ENCODE results near the gene GOLM1. TPM values are rescaled to one million over a fixed set of nuclear protein-coding genes. Genes with fewer than 3 reads are reported as not detected.

The GOLM1 gene
- total and polyA plus RNA-seq, 2 of the 8 experiments (the other 6 are each of a cell fraction or from before 2014, with no cell fraction given), result 45.9 to 88.9 TPM

DNA sequence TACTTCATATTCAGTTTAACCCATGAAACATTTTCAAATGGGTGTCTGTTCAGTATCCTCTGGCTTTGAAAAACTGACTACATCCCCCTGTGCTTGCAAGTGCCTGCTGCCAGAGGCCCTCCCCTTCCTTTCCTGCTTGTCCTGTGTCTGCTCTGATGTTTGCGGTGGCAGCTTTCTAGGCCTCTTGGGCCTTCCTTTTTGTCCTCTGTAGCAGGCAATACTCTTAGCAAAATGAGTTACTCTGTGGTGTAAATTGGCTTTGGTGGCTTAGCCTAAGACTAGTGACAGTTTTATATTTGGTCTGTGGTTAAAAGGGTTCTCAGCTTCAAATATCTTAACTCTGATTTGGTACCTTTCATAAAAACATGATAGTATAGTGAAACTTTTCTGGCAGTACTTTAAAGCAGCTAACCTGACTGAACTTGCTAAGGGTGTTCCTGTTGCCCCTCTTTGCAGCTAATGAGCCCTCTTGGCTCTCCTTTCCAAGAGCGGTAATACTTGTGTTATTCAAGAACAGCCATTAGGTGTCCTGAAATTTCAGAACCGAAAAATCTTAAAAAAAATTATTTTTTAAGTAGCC lies 76.6 kb downstream of the GOLM1 start:
- H4K8ac ChIP-seq (ENCODE audit: extremely low read depth, insufficient read depth, low read length), result no peak overlapping the region
- no peak overlapping the region for H3K4ac ChIP-seq (replicated peaks; ENCODE audit: insufficient read length, low read depth, low read length)
- no peak overlapping the region for H2BK15ac ChIP-seq (ENCODE audit: low read length)
- WGBS, 2 experiments (ENCODE audit: extremely low coverage in 1 of 2, insufficient coverage in 1 of 2, insufficient read length in 1 of 2, insufficient replicate concordance in 2 of 2, low coverage in 1 of 2, low lambda C conversion rate in 2 of 2, missing lambda C conversion rate in 1 of 2), result 85% methylated on average over 3 of the region's 3 CpGs; no CpG with 5 or more reads in 1 of the 2 experiments
- POLR2A ChIA-PET (ENCODE audit: partially characterized antibody), result no interaction called here
- no peak overlapping the region for H3K18ac ChIP-seq (ENCODE audit: extremely low read depth, low read length)
- no peak overlapping the region for H2BK120ac ChIP-seq (replicated peaks; ENCODE audit: low read depth, low read length)
- H3K23me2 ChIP-seq (ENCODE audit: low read depth, low read length), result no peaks in the 10 kb centered on the region
- peaks cover 0 to 67% (median 27%) of the 10 kb centered on the region in 4 experiments; a peak in 7 of 8 replicates for H3K36me3 ChIP-seq (ENCODE audit: control insufficient read depth in 2 of 4, insufficient read depth in 4 of 4, low read length in 3 of 4)
- H3K9me3 ChIP-seq (ENCODE audit: insufficient read depth in 2 of 2, low read depth in 1 of 2, low read length in 1 of 2), result no peaks in the 10 kb centered on the region
- H3K56ac ChIP-seq (replicated peaks; ENCODE audit: insufficient read length, low read depth, low read length), result no peak overlapping the region
- CTCF ChIA-PET (ENCODE audit: partially characterized antibody), result interaction anchor here (0.6 to 1.2 kb wide), 3 partner anchors 11 to 19 kb away, joined by 3 to 7 read pairs (median 6); no protein-coding TSS in a partner anchor
- DNase-seq (ENCODE audit: low read depth in 1 of 2, low spot score in 2 of 2), result no peak
- peaks cover 0 to 2% of the 10 kb centered on the region in 2 experiments for H4K20me1 ChIP-seq (replicated peaks in 1 of 2; ENCODE audit: control insufficient read depth in 1 of 2, insufficient read depth in 2 of 2, low read length in 2 of 2)
- H2BK5ac ChIP-seq (ENCODE audit: low read depth, low read length), result no peak overlapping the region
- H4K5ac ChIP-seq (ENCODE audit: insufficient read length, low read depth, low read length), result no peak overlapping the region
- no peak overlapping the region for H2AK5ac ChIP-seq (ENCODE audit: low read depth, low read length)
- no peak overlapping the region for H2BK12ac ChIP-seq (ENCODE audit: low read depth, low read length)
- H2BK20ac ChIP-seq (ENCODE audit: low read length), result no peak overlapping the region
- no peak overlapping the region for H3K4me2 ChIP-seq (ENCODE audit: insufficient read depth in 1 of 2, low read depth in 2 of 2, low read length in 2 of 2)
- no peak overlapping the region for H3K9ac ChIP-seq (replicated peaks in 1 of 4; ENCODE audit: extremely low read depth in 1 of 4, low read depth in 3 of 4, low read length in 3 of 4)
- no peak overlapping the region for H3K23ac ChIP-seq (ENCODE audit: insufficient read length)
- H3K27ac ChIP-seq (ENCODE audit: low read depth, low read length), result no peak overlapping the region
- H3K79me2 ChIP-seq (ENCODE audit: control insufficient read depth in 1 of 2, insufficient read depth in 2 of 2, low read length in 2 of 2), result no peaks in the 10 kb centered on the region
- no peak for FAIRE-seq
- H4K91ac ChIP-seq (replicated peaks; ENCODE audit: insufficient read length, low read length), result no peak overlapping the region
- no peaks in the 10 kb centered on the region for H3K27me3 ChIP-seq (replicated peaks in 1 of 4; ENCODE audit: control insufficient read depth in 3 of 4, extremely low read depth in 1 of 4, insufficient read depth in 3 of 4, low read length in 3 of 4)
- no peaks in the 10 kb centered on the region; a peak in 1 of 7 replicates for H3K4me1 ChIP-seq (replicated peaks in 1 of 4; ENCODE audit: control insufficient read depth in 3 of 4, insufficient read depth in 4 of 4, low read length in 3 of 4)
- no peak overlapping the region for H3K4me3 ChIP-seq (ENCODE audit: extremely low read depth in 1 of 4, insufficient read depth in 2 of 4, low read depth in 3 of 4, low read length in 4 of 4)
- H3K14ac ChIP-seq (ENCODE audit: insufficient read length), result no peak overlapping the region
- no peak overlapping the region for H2AFZ ChIP-seq (ENCODE audit: low read length)
- H3K79me1 ChIP-seq (ENCODE audit: low read depth, low read length), result no peaks in the 10 kb centered on the region
- no peak for TF ChIP-seq NRF1 (IDR thresholded peaks at IDR 0.05; ENCODE audit: low read depth, low read length)
- no peak for TF ChIP-seq FOSL1 (IDR thresholded peaks at IDR 0.05; ENCODE audit: insufficient read depth, low read depth, low read length)
- no peak for TF ChIP-seq YY1 (IDR thresholded peaks at IDR 0.05; ENCODE audit: low read depth, low read length)
- TF ChIP-seq NANOG (IDR thresholded peaks at IDR 0.05; ENCODE audit: insufficient read depth, low read depth, low read length, poor library complexity, severe bottlenecking), result no peak
- no peak for TF ChIP-seq TEAD4 (IDR thresholded peaks at IDR 0.05; ENCODE audit: low read depth, low read length)
- no peak for TF ChIP-seq BCL11A (IDR thresholded peaks at IDR 0.05; ENCODE audit: low read depth in 2 of 2, low read length in 2 of 2)
- TF ChIP-seq TAF1 (IDR thresholded peaks at IDR 0.05; ENCODE audit: low read depth, low read length), result no peak
- TF ChIP-seq SIN3A (conservative IDR thresholded peaks at IDR 0.05 in 1 of 2, IDR thresholded peaks at IDR 0.05 in 1 of 2; ENCODE audit: low read depth in 1 of 2, low read length in 2 of 2), result no peak
- no peak for TF ChIP-seq ASH2L (IDR thresholded peaks at IDR 0.05; ENCODE audit: low read length)
- TF ChIP-seq CHD2 (IDR thresholded peaks at IDR 0.05; ENCODE audit: low read length), result no peak
- no peak for TF ChIP-seq HDAC6 (IDR thresholded peaks at IDR 0.05; ENCODE audit: low read depth, low read length)
- TF ChIP-seq CBX8 (IDR thresholded peaks at IDR 0.05; ENCODE audit: borderline replicate concordance, low read depth, low read length), result no peak
- no peak for TF ChIP-seq CHD1 (IDR thresholded peaks at IDR 0.05; ENCODE audit: low read depth, low read length)
- TF ChIP-seq CEBPB (IDR thresholded peaks at IDR 0.05; ENCODE audit: low read depth, low read length), result no peak
- no peak for TF ChIP-seq JUN (IDR thresholded peaks at IDR 0.05; ENCODE audit: low read depth, low read length)
